ENCODE measurements around the gene SEC14L2.

GRCh38 chr22:30399718-30400117, 2.9 kb downstream of the SEC14L2 start:
- TF ChIP-seq CTCF (IDR thresholded peaks at IDR 0.05) (no peak), POLR2A (IDR thresholded peaks at IDR 0.05) (no peak)
